Parietal lobe (tissue), 1 donor: ENCODE measurements around the gene PYY. TPM values are rescaled to one million over a fixed set of nuclear protein-coding genes. Genes with fewer than 3 reads are reported as not detected.

Experiments used
- total RNA-seq: library from RNA; depleted of rRNA; stranded (reverse); fragments of >200 nt; gene quantifications from one replicate; pipeline ENCODE4 v1.2.3, GENCODE V29; 2014

PYY gene
- total RNA-seq, result not detected

DNA sequence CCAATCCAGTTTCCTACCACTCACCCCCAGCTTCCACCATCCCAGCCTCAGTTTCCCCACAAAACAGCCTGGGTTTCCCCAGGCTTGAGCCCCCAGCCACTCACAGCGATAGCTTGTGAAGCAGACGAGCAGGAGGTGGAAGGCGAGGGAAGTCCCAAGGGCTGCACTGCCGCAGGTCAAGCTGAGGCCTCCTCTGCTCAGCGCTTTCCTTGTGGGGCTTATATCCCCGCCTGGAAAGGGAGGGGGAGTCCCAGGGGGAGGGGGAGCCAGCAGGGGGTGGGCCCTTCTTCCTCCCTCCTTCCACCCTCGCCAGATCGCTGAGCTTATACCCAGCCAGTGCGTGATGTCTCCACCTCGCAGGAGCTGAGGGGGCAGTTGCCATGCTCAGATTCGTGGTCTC is at the start of gene PYY:
Gene PYY (minus strand): TSS at position 195 of the 400 bp plus-strand sequence. CDS start 457 bp downstream, outside the sequence.

DNA sequence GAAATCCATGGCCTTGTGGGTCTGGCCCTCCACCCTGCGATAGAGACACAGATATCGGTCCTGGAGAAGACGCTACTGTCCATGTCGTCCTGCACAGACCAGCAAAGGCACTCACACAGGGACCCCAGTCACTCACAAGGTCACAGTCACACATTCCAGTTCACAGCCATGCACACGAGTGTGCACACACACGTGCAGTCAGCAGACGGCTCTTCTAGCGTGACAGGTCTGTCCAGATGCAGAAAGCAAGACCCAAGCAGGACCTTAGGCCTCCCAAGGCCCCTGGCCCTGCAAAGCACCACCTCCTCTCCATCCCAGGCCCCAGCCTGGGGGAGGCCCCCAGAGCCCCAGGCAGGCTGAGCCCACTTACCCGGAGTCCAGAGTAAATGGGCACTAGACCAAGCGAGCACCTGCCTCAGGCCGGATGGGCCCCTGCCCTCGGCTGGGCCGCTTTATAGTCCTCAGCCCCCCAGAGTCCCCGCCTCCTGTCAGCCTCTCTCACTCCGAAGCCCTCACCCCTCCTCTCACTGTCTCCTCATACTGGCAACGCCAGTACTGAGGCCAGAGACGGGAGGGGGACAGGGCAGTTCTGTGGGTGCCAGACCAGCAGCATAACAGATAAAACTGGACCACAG is 11.6 kb downstream of the PYY start, which contains the start of gene PPY:
Gene PPY (minus strand): TSS at position 426 of the 635 bp plus-strand sequence. CDS start 822 bp downstream, outside the sequence.

DNA sequence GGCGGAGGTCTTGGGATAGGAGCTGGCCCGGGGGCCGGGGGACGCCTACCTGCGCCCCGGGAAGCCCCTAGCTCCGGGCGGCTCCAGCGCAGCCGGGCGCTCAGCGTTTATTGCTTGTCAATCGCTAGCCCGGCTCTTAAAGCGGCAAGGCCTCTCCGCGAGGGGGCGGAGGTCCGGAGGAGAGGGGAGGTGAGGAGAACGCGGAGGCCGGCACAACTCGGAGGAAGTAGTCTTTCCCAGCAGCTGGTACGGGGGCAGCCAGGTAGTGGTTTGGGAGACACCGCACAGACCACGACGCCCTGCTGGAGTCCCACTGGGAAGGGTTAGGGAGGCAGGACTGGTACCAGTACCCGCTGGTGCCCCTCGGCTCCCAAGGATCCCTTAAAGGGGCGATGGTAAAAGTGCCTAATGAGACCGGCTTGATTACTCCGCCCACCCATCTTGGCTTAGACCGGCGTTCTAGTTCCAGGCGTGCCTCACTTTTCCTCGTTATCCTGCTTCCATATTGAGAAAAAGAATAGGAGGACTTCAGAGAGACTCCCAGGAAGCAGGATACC is 46.2 kb downstream of the PYY start, which contains the start of gene MPP2:
Gene MPP2 (minus strand): TSS at position 112 of the 557 bp plus-strand sequence. CDS start 3,076 bp downstream, outside the sequence.

Other genes with a start within 250 kb of the PYY start
- gene SOST, start 195.1 kb downstream of the PYY start, total RNA-seq, result not detected
- 38.2 TPM for gene DUSP3, start 175.0 kb downstream of the PYY start, total RNA-seq
- not detected for gene CFAP97D1, start 173.5 kb downstream of the PYY start, total RNA-seq
- gene MPP3, start 120.8 kb downstream of the PYY start, total RNA-seq, result 58.5 TPM
- gene CD300LG, start 106.8 kb downstream of the PYY start, total RNA-seq, result not detected
- gene MPP2, start 46.4 kb downstream of the PYY start, total RNA-seq, result 17.5 TPM
- not detected for gene PPY, start 11.5 kb downstream of the PYY start, total RNA-seq
- not detected for gene NAGS, start 50.7 kb upstream of the PYY start, total RNA-seq
- 21.0 TPM for gene TMEM101, start 61.0 kb upstream of the PYY start, total RNA-seq
- gene LSM12, start 112.7 kb upstream of the PYY start, total RNA-seq, result 26.6 TPM
- gene G6PC3, start 116.8 kb upstream of the PYY start, total RNA-seq, result 19.4 TPM
- 115 TPM for gene HDAC5, start 169.7 kb upstream of the PYY start, total RNA-seq
- 1.9 TPM for gene HROB, start 188.0 kb upstream of the PYY start, total RNA-seq
- not detected for gene ASB16, start 216.8 kb upstream of the PYY start, total RNA-seq
- 28.8 TPM for gene TMUB2, start 233.0 kb upstream of the PYY start, total RNA-seq
- 71.1 TPM for gene ATXN7L3, start 245.9 kb upstream of the PYY start, total RNA-seq